Stimulated activated CD4-positive, alpha-beta T cell treated with anti-CD3 and anti-CD28 coated beads, Interleukin-4, amount 100 ng/mL, for 4 hours (primary cell): ENCODE data around the gene CYP4F22.
"Not testable (repeated sequence)": the region's sequence is repeated elsewhere in the genome, so short reads cannot be mapped to it uniquely, and the experiment has no call there.

Experiments used
- DNase-seq, 2 experiments: peaks; one replicate each; pipeline ENCODE4 v3.0.0-alpha.2; 2020

Gene CYP4F22

GRCh38 chr19:15495151-15495550, 13.2 kb upstream of the CYP4F22 start:
- no peak for DNase-seq

- no peak for DNase-seq
Measured at GRCh38 chr19:15498156-15498858, 10.0 kb upstream of the CYP4F22 start.

- DNase-seq, result no peak
Measured at GRCh38 chr19:15498910-15499309, 9.4 kb upstream of the CYP4F22 start.

- no peak for DNase-seq
Measured at GRCh38 chr19:15501596-15501995, 6.7 kb upstream of the CYP4F22 start.

GRCh38 chr19:15502264-15502663, 6.1 kb upstream of the CYP4F22 start:
- DNase-seq, result no peak

GRCh38 chr19:15506074-15506571, 2.2 kb upstream of the CYP4F22 start:
- no peak for DNase-seq

GRCh38 chr19:15507068-15508034, 974 bp upstream of the CYP4F22 start:
- no peak for DNase-seq

GRCh38 chr19:15511671-15512424, 3.5 kb downstream of the CYP4F22 start:
- DNase-seq, result no peak

- not testable (repeated sequence) for DNase-seq
Measured at GRCh38 chr19:15515227-15515625, 6.9 kb downstream of the CYP4F22 start.

- no peak for DNase-seq
Measured at GRCh38 chr19:15516363-15516762, 8.0 kb downstream of the CYP4F22 start.

- no peak for DNase-seq
Measured at GRCh38 chr19:15517778-15518177, 9.5 kb downstream of the CYP4F22 start.

GRCh38 chr19:15519433-15519976, 11.2 kb downstream of the CYP4F22 start:
- no peak for DNase-seq

- DNase-seq, result no peak
Measured at GRCh38 chr19:15524781-15525180, 16.5 kb downstream of the CYP4F22 start.

GRCh38 chr19:15525291-15525690, 17.0 kb downstream of the CYP4F22 start:
- no peak for DNase-seq

GRCh38 chr19:15526408-15526807, 18.1 kb downstream of the CYP4F22 start:
- DNase-seq, result no peak

GRCh38 chr19:15527705-15528104, 19.4 kb downstream of the CYP4F22 start:
- no peak for DNase-seq

GRCh38 chr19:15529774-15530372, 21.5 kb downstream of the CYP4F22 start:
- DNase-seq, result no peak

- peak in 1 of 2 experiments; percentile 26 for DNase-seq
Measured at GRCh38 chr19:15532779-15533521, 24.6 kb downstream of the CYP4F22 start.

GRCh38 chr19:15533522-15533830, 25.2 kb downstream of the CYP4F22 start:
- not testable (repeated sequence) for DNase-seq

GRCh38 chr19:15534957-15535864, 26.9 kb downstream of the CYP4F22 start:
- DNase-seq, result peak; percentile 15 to 63

- DNase-seq, result no peak
Measured at GRCh38 chr19:15536350-15536749, 28.0 kb downstream of the CYP4F22 start.
